GM18870 (cell line): ENCODE measurements around the gene PUS3.
"Not testable (repeated sequence)": the region's sequence is repeated elsewhere in the genome, so short reads cannot be mapped to it uniquely, and the experiment has no call there.

Experiments
- ATAC-seq: cut with Tn5 transposase; IDR thresholded peaks from one replicate; pipeline ENCODE4 v1.9.1; 2021; ENCODE audit warnings: moderate library complexity; ENCODE audit not compliant: unreplicated experiment

PUS3 gene

DNA sequence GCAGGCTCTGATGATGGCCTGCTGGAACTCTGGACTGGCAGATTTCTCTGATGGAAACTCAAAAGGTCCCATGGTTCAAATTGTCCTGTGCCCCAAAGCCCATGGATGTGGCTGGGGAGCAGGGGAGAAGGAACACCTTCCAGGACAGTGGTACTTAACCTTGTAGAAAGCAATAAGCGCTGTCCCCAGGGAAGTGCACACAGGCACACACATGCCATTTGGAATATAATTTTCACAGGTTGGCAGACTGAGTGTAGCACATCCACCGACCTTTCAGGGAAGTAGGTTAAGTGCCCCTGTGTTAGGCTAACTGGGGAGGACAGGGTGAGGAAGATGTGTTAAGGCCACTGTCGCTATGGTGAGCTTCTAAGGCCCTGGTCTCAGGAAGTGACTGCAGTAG is 19.1 kb upstream of the PUS3 start:
- no peak for ATAC-seq

DNA sequence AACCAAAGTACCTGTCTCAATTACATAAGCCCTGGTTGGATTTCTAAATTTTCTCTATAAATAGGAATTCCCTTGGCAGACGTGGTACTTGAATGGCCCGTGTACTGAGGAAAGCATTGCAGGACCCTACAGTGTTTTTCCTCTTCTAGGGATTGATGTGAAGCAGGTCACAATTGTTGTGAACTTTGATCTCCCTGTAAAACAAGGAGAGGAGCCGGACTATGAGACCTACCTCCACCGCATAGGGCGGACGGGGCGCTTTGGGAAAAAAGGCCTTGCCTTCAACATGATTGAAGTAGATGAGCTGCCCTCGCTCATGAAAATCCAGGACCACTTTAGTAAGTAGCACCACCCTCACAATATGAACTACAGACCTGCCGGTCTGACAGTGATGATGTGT is 18.0 kb upstream of the PUS3 start:
- no peak for ATAC-seq

DNA sequence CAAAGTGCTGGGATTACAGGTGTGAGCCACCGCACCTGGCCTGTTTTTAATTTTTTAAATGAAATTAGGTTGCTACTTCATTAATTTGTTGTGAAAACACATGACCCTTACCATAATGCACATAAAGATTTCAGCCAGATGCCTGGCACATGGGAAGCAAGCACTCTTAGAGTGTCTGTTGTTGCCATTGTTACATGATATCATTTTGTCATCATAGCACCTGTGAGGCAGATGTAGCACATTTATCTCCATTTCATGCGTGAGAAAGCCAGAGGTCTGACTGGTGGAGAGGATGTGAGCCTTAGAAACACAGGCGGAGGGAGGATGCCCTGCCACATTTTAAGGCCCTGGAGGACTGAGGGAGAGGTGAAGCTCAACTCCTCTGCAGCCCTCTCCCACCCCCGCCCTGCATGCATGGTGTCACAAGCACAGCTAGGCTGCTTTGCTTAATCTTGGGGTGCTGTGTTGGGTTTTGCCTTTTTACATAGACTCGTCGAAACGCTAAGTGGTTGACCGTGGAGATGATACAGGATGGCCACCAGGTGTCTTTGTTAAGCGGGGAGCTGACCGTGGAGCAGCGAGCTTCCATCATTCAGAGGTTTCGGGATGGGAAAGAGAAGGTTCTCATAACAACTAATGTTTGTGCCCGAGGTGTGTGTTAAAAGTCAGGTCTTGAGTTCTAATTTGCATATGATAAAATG is 15.3 kb upstream of the PUS3 start:
- no peak for ATAC-seq

DNA sequence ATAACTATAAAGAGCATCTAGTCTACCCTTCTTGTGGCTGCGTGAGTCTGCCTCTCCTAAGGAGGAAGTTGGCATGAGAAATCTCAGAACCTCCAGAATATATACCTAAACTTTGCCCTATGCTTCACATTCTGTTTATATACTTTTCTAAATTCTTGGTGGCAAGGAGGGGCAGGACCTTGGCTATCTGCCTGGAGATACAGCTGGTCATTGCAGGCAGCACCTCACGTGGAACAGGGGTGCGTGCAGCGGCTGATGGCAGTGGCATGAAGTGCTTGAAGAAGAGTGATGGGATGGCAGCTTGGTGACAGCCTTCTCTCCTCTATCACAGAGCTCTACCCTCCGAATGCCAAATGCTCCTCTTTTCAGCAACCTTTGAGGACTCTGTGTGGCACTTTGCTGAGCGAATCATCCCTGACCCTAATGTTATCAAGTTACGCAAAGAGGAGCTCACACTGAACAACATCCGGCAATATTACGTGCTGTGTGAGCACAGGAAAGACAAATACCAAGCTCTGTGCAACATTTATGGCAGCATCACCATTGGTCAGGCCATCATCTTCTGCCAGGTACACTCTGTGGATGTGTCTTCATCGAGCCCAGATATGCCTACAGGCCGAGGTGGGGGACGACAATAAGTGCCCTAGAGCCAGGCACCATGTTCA is 13.8 kb upstream of the PUS3 start:
- ATAC-seq, result no peak

DNA sequence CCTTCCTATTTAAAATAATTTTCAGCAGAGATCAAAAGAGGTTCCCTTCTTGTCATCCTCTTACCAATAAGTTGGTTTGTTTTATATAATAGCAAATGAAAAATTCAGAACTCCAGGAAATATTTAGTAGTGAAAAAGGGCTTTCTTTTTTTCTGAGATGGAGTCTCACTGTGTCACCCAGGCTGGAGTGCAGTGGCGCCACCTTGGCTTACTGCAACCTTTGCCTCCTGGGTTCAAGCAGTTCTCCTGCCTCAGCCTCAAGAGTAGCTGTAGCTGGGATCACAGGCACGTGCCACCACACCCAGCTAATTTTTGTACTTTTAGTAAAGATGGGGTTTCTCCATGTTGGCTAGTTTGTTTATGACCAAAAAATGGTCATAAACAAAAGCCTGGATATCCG is 11.6 kb upstream of the PUS3 start:
- ATAC-seq, result not testable (repeated sequence)

DNA sequence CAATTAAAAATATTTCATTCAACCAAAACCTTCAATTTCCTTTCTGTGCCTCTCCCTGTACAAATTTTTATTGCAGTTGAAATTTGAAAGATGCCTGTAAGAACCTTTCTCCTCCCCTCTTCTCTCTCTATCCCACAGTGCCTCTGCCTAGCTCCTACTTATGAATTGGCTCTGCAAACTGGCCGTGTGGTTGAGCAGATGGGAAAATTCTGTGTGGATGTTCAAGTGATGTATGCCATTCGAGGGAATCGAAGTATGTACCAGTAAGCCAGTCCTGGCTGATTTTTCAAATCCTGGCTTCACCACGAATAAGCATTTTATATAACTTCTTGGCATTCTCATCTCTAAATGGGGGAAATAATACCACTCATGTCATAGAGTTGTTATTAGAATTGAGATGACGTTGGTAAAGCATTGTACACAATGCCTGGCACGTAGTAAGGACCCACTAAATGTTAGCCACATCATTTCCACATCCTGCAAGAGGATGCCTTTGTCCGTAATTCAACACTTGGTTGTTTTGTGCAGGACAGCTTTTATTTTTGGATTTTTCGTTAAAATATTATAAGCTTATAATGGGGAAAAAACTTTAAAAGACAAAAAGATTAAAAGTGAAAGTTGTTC is 7.3 kb upstream of the PUS3 start:
- no peak for ATAC-seq

DNA sequence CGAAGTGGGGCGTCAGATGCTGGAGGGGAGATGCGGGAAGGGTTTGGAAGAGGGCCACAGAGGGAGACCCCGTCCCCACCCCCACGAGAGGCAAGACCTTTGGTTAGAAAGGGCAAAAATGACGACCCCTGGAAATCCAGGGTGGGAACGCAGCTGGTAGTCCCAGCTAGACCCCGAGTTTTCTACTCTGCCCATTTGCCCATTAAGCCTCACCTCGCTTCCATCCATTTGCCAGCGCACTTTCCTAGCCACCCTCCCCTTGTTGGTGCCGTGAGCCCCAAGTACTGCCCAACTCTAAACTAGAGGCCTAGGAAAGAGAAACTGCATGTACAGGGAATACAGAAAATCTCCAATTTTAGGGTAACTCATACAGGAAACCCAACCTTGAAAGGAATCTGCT is 1.7 kb upstream of the PUS3 start:
- no peak for ATAC-seq

DNA sequence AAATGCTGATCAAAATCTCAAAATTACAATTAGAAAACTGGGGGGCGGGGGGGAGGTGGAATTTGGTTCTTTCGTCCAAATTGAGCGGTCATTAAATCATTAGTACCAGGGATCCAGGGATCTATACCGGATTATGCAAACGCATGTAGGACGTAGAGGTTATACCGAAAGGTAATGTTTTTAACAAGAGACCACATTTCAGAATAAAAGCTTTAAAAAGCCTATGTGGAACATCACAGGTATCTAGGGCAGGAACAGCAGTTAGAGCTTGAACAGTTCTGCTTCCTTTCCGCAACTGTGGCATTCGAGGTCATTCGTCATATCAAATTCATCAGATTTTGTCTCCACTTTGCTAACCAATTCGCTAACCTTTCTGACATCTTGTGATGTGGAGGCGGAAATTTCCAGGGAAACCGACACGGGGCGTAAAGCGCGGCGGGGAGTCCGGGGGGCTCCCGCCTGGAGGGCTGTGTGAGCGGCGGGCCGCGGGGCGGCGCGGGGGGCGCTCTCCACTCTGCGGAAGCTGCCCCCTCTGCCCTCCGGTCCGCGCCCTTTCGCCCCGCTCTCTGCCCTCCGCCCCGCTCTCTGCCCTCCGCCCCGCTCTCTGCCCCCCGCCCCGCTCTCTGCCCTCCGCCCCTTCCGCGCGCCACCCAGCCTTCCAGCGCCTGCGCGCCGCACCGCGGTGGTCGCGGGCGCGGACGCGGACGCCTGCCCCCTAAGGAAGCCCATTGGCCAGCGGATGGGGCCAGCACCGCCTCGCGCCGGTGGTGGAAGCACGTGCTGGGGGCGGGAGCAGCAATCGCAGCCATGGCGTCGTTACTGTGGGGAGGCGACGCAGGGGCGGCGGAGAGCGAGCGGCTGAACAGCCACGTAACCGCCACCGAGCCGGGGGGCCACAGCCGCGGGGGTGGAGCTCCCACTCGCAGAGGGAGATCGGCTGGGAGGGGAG is 979 bp upstream of the PUS3 start, which contains the start of gene DDX25:
TSS of gene DDX25 (plus strand) at position 798 of the 949 bp plus-strand sequence. CDS start at position 808, 10 bp downstream.
- ATAC-seq, result no peak

DNA sequence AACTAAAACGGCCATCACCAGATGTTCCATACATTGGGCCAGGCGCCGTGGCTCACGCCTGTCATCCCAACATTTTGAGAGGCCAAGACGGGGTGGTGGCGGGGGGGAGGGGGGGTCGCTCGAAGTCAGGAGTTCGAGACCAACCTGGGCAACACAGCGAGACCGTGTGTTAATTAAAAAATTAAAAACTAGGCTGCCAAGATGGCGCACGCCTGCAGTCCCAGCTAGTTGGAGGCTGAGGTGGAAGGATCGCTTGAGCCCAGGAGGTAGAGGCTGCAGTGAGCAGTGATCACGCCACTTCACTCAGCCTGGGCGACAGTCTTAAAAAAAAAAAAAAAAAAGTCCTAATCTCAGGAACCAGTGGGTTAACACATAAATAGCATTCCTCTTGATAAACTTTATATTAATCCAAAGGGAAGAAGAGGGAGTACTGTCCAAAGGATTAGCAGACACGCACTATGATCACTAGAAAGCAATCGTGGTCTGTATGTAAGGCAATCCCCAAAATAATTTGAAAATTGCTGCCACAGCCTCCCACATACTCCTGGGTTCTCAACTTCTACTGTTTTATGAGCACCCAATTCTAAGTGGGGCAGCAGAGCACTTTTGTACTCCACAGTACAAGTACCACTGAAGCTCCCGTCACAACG is 604 bp downstream of the PUS3 start:
- no peak for ATAC-seq

DNA sequence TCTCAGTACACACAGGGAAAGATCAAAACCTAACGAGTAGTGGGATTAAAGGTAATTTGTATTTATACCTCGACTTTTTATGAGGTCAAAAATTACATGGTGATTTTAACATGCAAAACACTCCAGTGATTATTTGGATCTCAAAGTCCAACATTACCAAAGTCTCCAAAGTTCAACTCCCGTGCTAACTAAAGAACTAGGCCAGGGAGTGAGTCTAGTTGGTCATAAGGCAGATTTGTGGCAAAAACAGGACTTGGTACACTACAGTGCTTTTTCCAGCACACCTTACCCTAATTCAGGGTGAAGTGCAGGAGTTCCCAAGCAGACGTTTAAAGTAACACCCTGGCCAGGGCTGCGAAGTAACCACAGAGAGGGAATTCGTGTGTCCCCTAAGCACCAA is 1.1 kb downstream of the PUS3 start:
- ATAC-seq, result no peak

DNA sequence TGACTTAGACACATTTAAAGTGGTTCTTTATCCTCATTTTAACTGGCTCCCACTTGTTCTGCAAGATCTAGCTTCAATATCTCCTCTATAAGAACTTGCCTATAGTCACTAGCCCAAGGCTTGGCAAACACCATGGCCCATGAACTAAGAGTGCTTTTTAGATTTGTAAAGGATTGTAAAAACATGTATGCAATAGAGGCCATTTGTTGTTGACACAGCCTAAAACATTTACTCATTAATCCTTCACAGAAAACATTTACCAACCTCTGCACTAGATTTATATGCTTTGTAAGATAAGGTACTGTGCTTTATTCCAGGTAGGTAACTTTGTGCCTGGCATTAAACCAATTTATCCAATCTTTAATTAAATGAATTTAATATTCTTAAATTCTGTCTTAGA is 10.0 kb downstream of the PUS3 start:
- ATAC-seq, result no peak

DNA sequence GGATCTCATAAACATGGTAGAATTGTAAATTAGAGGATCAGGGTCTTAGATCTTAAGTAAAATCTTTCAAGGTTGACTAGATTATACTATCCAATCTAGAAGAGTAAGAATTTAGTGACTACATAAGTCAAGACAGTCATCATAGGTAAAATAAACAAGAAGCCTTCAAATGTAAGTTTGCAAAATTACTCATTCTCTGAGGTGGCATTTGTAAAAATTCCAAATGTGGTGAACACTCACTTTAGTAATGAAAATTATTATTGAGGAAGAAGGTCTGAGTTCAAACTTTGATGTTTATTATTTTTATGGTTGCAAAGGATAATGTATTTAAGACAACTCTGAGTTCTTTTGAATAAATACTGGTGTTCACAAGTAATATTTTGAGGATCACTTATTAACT is 10.9 kb downstream of the PUS3 start:
- no peak for ATAC-seq

DNA sequence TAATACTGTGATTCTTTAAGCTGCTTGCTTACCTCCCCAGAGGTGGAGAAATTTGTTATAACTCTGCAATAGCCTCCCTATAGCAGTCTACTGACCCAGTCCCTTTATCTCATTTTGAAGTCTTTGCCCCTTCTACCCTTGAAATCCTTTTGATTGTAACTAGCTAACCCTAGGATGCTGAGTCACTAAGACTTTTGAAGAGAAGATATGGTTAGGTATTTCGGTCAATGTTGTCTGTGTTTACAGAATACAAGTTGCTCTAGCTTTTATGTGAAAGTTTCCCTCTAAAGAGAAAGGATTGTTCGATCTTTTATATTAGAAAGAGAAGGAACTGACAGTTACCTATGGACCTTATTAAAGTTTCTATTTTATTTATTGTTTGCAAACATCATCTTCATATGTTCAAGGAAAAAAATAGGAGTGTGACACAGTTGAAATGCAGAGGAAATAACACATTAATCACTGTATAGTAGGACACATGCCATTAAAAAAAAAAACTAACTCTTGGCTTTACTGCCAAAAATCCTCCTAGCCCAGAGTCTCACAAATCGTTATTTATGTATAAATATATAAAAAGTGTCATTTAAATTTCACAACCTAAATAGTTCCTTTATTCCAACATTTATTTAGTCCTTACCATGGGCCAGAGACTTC is 12.4 kb downstream of the PUS3 start:
- no peak for ATAC-seq

DNA sequence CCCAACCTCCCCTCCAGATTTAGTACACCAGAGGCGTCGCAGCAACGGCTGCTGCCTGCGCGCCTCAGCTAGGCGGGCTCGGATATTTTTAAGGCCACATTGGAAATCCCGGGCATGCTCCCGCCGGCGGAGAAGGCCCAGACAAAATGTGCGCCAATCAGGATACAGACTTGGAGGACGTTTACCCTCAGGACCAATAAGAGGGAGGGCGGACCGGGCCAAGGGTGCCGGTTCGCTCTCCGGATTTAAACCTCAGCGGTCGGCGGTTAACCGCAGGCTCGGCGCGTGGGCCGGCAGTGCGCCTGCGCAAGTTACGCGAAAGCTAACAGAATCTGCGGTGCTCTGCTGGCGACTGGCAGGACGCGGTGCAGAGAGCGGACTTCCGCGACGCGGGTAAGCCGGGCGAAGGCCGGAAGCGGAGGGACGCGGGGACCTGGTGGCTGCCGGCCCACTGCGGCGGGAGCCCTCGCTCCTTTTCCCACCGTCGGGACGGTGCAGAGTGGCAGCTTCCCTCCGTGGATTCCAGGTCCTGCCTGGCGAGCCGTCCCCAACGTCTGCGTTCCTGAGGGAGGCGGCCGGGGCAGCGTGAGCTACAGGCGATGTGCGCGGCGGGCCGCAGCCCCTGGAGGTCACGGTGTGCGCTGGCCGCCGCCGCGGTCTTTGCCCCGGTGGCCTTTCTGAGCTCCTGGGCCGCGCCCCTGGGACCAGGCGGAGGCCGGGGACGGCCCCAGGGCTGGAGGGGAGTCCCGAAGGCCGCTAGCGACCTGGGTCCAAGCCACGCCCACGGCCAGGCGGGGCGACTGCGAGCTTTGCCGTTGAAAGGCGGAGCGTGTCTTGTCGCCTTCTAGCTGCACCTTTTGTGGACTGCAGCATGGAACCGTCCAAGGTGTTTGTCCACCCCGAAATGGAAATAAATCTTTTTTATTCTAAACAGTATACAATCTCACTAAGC is 15.4 kb downstream of the PUS3 start, which contains the start of gene HYLS1:
TSS of gene HYLS1 (plus strand) at position 296 of the 952 bp plus-strand sequence. CDS start 11,701 bp downstream, outside the sequence.
- peak; percentile 88 for ATAC-seq

DNA sequence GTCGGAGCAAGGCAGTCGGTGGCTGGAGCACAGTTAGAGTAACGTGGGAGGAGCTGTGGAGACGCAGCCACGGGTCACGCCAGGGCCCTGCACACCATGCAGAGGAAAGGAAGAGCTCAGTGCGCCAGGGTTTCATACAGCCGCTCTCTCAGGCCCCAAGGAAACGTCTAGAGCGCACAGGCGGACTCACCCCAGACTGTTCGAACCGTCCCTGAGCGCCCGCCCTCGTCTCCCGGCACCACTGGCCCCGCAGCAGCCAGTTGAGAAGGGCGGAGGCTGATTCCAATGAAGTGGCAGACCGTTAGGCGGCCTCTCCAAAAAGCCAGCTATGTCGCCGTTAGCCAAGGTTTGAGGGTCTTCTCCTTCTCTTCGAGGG is 16.0 kb downstream of the PUS3 start:
- ATAC-seq, result peak; percentile 22

DNA sequence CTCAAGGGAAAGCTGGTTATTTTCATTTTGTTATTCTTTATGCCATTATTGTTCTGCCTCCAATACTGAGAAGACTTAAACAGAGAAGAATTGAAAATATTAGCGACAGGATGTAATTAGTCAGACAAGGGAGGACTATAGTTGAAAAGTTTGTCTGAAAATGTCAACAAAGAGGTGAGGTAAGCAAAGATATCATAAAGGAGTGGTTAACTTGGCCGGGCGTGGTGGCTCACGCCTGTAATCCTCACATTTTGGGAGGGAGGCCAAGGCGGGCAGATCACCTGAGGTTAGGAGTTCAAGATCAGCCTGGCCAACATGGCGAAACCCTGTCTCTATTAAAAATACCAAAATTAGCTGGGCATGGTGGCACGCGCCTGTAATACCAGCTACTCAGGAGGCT is 19.6 kb downstream of the PUS3 start:
- ATAC-seq, result no peak

DNA sequence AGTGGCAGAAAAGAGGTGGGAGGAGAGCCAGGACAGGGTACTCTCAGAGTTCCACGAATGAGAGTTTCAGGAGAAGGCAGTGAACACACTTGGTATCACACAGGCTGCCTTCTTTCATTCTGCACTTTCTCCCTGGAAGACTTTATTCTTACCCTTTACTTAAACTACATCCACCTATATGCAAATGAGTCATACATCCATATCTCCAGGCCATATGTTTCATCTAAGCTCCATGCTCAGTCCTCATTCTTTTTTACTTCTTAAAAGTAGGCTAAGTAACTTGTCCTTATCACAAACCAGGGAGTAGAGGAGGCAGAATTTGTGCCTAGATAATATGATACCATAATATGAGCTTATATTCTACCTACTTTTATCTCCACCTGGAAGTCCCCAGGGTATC is 21.7 kb downstream of the PUS3 start:
- ATAC-seq, result no peak

DNA sequence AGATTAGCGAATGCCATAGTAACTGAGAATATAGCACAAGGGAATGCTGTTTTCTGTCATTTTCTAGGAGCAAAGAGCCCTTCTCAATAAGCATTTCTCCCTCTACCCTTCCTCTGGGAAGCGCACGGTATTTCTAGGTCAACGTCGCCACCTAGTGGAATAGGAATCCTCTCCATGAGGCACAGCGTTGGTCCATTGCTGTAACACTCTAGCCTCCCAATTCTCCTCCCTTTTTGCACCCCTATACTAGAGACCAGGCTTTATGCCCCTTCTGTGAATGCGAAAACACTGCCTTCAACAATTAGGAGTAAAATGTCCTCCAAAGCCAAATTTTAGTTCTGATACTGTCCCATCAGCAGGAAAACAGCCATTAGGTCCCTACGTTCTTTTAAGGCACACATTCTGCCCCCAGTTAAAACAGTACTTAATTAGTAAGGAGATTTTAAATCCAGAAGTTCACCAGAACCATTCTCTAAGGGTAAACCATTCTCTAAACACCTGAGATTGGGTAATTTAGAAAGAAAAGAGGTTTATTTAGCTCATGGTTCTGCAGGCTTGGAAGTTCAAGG is 28.4 kb downstream of the PUS3 start:
- peak; percentile 84 for ATAC-seq
